GM21390 (cell line): Measurements from ENCODE around the gene SLC16A8.

ENCODE experiments used
- ATAC-seq: cut with Tn5 transposase; IDR thresholded peaks from one replicate; pipeline ENCODE4 v1.9.1; 2021; ENCODE audit not compliant: unreplicated experiment

The SLC16A8 gene

GRCh38 chr22:38114484-38115398 lies 30.8 kb upstream of the SLC16A8 start:
- ATAC-seq, result no peak

- ATAC-seq, result no peak
Observed at GRCh38 chr22:38112381-38112780, 28.4 kb upstream of the SLC16A8 start.

GRCh38 chr22:38111925-38112355 lies 28.0 kb upstream of the SLC16A8 start:
- no peak for ATAC-seq

GRCh38 chr22:38110863-38111852 lies 27.2 kb upstream of the SLC16A8 start:
- no peak for ATAC-seq

GRCh38 chr22:38110008-38110862 lies 26.3 kb upstream of the SLC16A8 start, which contains the start of gene BAIAP2L2:
TSS of gene BAIAP2L2 (minus strand) at chr22:38110684. CDS start at chr22:38110525, 159 bp downstream.
- no peak for ATAC-seq

GRCh38 chr22:38109371-38110001 lies 25.5 kb upstream of the SLC16A8 start:
- no peak for ATAC-seq

- ATAC-seq, result no peak
Observed at GRCh38 chr22:38108561-38109319, 24.8 kb upstream of the SLC16A8 start.

GRCh38 chr22:38107692-38108515 lies 23.9 kb upstream of the SLC16A8 start:
- no peak for ATAC-seq

- ATAC-seq, result no peak
Observed at GRCh38 chr22:38106814-38107578, 23.0 kb upstream of the SLC16A8 start.

- ATAC-seq, result no peak
Observed at GRCh38 chr22:38104084-38104483, 20.1 kb upstream of the SLC16A8 start.

- no peak for ATAC-seq
Observed at GRCh38 chr22:38103641-38104040, 19.7 kb upstream of the SLC16A8 start.

GRCh38 chr22:38098410-38099249 lies 14.6 kb upstream of the SLC16A8 start:
- ATAC-seq, result no peak

- no peak for ATAC-seq
Observed at GRCh38 chr22:38097557-38098409, 13.8 kb upstream of the SLC16A8 start.

- no peak for ATAC-seq
Observed at GRCh38 chr22:38097058-38097457, 13.1 kb upstream of the SLC16A8 start.

GRCh38 chr22:38089474-38089851 lies 5.5 kb upstream of the SLC16A8 start:
- ATAC-seq, result no peak
